MM.1S (cell line): Measurements from ENCODE around the gene CLTB.

ENCODE experiments used
- DNase-seq: peaks from one replicate; pipeline ENCODE4 v3.0.0-alpha.2; 2015
- H2AFZ ChIP-seq: fragments of 300-600 bp; sonication (generic); 2 replicates; pipeline ENCODE4 v1.6.0; 2016; ENCODE audit warnings: antibody characterized with exemption, low read length
- H3F3A ChIP-seq: fragments of 300-600 bp; sonication (generic); 2 replicates; pipeline ENCODE4 v1.6.1; 2016; ENCODE audit warnings: mild to moderate bottlenecking, antibody characterized with exemption, low read length, moderate library complexity, mixed read lengths; ENCODE audit not compliant: insufficient read depth
- H3K27ac ChIP-seq: fragments of 300-600 bp; sonication (generic); 2 replicates; pipeline ENCODE4 v1.5.1; 2016; ENCODE audit warnings: mild to moderate bottlenecking, low read length
- H3K27me3 ChIP-seq: fragments of 300-600 bp; sonication (generic); replicated peaks from 2 replicates; pipeline ENCODE4 v1.6.0; 2016; ENCODE audit warnings: low read length; ENCODE audit not compliant: insufficient read depth
- H3K36me3 ChIP-seq: fragments of 300-600 bp; sonication (generic); replicated peaks from 2 replicates; pipeline ENCODE4 v1.6.1; 2016; ENCODE audit warnings: mild to moderate bottlenecking, low read length, mixed read lengths; ENCODE audit not compliant: insufficient read depth
- H3K4me1 ChIP-seq: fragments of 300-600 bp; sonication (generic); 2 replicates; pipeline ENCODE4 v1.6.1; 2016; ENCODE audit warnings: low read length, mixed read lengths
- H3K4me2 ChIP-seq: fragments of 300-600 bp; sonication (generic); 2 replicates; pipeline ENCODE4 v1.6.0; 2016; ENCODE audit warnings: low read depth, low read length
- H3K4me3 ChIP-seq: fragments of 300-600 bp; sonication (generic); 2 replicates; pipeline ENCODE4 v1.5.1; 2016; ENCODE audit warnings: low read length, mixed read lengths
- H3K79me2 ChIP-seq: fragments of 300-600 bp; sonication (generic); 2 replicates; pipeline ENCODE4 v1.6.1; 2016; ENCODE audit warnings: mixed run types, low read length, mixed read lengths
- H3K9ac ChIP-seq: fragments of 300-600 bp; sonication (generic); 2 replicates; pipeline ENCODE4 v1.6.1; 2016; ENCODE audit warnings: low read length, mixed read lengths
- H3K9me2 ChIP-seq: fragments of 300-600 bp; sonication (generic); replicated peaks from 2 replicates; pipeline ENCODE4 v1.6.1; 2016; ENCODE audit warnings: mild to moderate bottlenecking, low read length, mixed read lengths; ENCODE audit not compliant: insufficient read depth
- H3K9me3 ChIP-seq: fragments of 300-600 bp; sonication (generic); replicated peaks from 2 replicates; pipeline ENCODE4 v1.6.1; 2016; ENCODE audit warnings: mild to moderate bottlenecking, low read length, mixed read lengths; ENCODE audit not compliant: insufficient read depth
- H4K20me1 ChIP-seq: fragments of 300-600 bp; sonication (generic); 2 replicates; pipeline ENCODE4 v1.6.1; 2016; ENCODE audit warnings: mild to moderate bottlenecking, low read length, moderate library complexity, mixed read lengths; ENCODE audit not compliant: insufficient read depth
- EZH2 ChIP-seq: fragments of 300-600 bp; sonication (generic); optimal IDR thresholded peaks from 2 replicates; pipeline ENCODE3; 2017; ENCODE audit warnings: low read depth, mild to moderate bottlenecking, antibody characterized with exemption, low read length, mixed read lengths
- EZH2phosphoT487 ChIP-seq: fragments of 300-600 bp; sonication (generic); IDR thresholded peaks from 2 replicates; pipeline ENCODE4 v1.6.1; 2018; ENCODE audit warnings: antibody characterized with exemption, low read length
- TF ChIP-seq, protein P1 (sequence below): fragments of 300-600 bp; sonication (generic); IDR thresholded peaks from 2 replicates; pipeline ENCODE4 v1.5.1; 2016; ENCODE audit warnings: antibody characterized with exemption, low read length, mixed read lengths

The CLTB gene

GRCh38 chr5:176384366-176384930 is 31.9 kb downstream of the CLTB start:
- no peak overlapping the region for H2AFZ ChIP-seq
- H3K9ac ChIP-seq = no peak overlapping the region
- peaks cover 14% of the 10 kb centered on the region; the same call in 1 of the 2 replicates for H3K36me3 ChIP-seq
- peaks cover 5% of the 10 kb centered on the region; the same call in 1 of the 2 replicates for H3K4me1 ChIP-seq
- TF ChIP-seq EZH2 = no peak
- TF ChIP-seq, protein P1, sequence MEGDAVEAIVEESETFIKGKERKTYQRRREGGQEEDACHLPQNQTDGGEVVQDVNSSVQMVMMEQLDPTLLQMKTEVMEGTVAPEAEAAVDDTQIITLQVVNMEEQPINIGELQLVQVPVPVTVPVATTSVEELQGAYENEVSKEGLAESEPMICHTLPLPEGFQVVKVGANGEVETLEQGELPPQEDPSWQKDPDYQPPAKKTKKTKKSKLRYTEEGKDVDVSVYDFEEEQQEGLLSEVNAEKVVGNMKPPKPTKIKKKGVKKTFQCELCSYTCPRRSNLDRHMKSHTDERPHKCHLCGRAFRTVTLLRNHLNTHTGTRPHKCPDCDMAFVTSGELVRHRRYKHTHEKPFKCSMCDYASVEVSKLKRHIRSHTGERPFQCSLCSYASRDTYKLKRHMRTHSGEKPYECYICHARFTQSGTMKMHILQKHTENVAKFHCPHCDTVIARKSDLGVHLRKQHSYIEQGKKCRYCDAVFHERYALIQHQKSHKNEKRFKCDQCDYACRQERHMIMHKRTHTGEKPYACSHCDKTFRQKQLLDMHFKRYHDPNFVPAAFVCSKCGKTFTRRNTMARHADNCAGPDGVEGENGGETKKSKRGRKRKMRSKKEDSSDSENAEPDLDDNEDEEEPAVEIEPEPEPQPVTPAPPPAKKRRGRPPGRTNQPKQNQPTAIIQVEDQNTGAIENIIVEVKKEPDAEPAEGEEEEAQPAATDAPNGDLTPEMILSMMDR = no peak
- TF ChIP-seq EZH2phosphoT487 = no peak
- no peak overlapping the region for H3K4me2 ChIP-seq
- no peaks in the 10 kb centered on the region for H3K27me3 ChIP-seq
- H3K4me3 ChIP-seq = no peak overlapping the region
- peaks cover 10% of the 10 kb centered on the region; the same call in 1 of the 2 replicates for H3F3A ChIP-seq
- peaks cover 8% of the 10 kb centered on the region; the same call in 1 of the 2 replicates for H4K20me1 ChIP-seq
- no peaks in the 10 kb centered on the region for H3K9me2 ChIP-seq
- H3K27ac ChIP-seq = no peak overlapping the region
- DNase-seq = no peak
- H3K79me2 ChIP-seq = peaks cover 49% of the 10 kb centered on the region
- H3K9me3 ChIP-seq = no peaks in the 10 kb centered on the region

GRCh38 chr5:176383961-176384360 is 32.4 kb downstream of the CLTB start:
- H3K9me2 ChIP-seq = no peaks in the 10 kb centered on the region
- H3K79me2 ChIP-seq = peaks cover 45% of the 10 kb centered on the region
- H4K20me1 ChIP-seq = peaks cover 8% of the 10 kb centered on the region; the same call in 1 of the 2 replicates
- no peak overlapping the region for H2AFZ ChIP-seq
- H3K9me3 ChIP-seq = no peaks in the 10 kb centered on the region
- no peak overlapping the region for H3K27ac ChIP-seq
- peaks cover 5% of the 10 kb centered on the region; the same call in 1 of the 2 replicates for H3K4me1 ChIP-seq
- no peaks in the 10 kb centered on the region for H3K27me3 ChIP-seq
- no peak overlapping the region for H3K4me3 ChIP-seq
- H3K4me2 ChIP-seq = no peak overlapping the region
- H3F3A ChIP-seq = 0 out of 2 replicates have a peak, but pooled peaks cover 5% of the 10 kb centered on the region
- TF ChIP-seq, protein P1 = no peak
- TF ChIP-seq EZH2phosphoT487 (no peak), EZH2 (no peak)
- H3K36me3 ChIP-seq = peaks cover 14% of the 10 kb centered on the region; the same call in 1 of the 2 replicates
- no peak overlapping the region for H3K9ac ChIP-seq
- no peak for DNase-seq

DNA sequence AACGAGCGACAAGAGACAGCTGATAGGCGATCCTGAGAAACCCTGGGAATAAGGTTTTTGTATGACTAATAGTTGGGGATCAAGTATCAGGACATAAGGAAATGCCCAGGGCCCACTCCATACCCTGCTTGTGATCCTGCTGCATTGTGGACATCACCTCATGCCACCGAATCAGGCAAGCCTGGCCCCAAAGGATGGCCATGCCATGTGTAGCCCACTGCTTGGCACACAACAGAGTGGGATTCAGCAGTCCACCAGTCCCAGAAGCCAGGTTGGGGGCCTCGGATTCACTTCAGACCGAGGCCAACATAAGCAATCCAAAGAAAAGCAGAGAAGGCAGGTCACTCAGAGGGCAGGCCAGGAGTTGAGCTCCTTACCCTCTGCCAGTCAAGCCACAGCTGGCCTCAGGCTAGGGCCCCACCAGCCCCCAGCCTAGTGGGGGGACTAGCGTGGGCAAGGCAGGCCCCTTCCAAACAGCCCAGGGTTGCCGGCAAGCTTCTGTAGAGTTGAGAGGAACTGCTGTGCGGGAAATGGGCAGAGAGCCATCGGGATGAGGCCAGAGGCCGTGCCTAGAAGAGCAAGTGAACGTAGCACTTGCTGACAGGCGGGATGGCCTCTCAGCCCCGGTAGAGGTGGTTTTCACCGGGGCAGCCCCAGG is 33.0 kb downstream of the CLTB start:
- DNase-seq = no peak
- peaks cover 5% of the 10 kb centered on the region; the same call in 1 of the 2 replicates for H3K4me1 ChIP-seq
- H3K36me3 ChIP-seq = peaks cover 14% of the 10 kb centered on the region; the same call in 1 of the 2 replicates
- TF ChIP-seq EZH2 (no peak), EZH2phosphoT487 (no peak)
- TF ChIP-seq, protein P1 = no peak
- H3F3A ChIP-seq = 0 out of 2 replicates have a peak, but pooled peaks cover 5% of the 10 kb centered on the region
- no peaks in the 10 kb centered on the region for H3K9me3 ChIP-seq
- H4K20me1 ChIP-seq = peaks cover 8% of the 10 kb centered on the region; the same call in 1 of the 2 replicates
- no peaks in the 10 kb centered on the region for H3K9me2 ChIP-seq
- H3K27ac ChIP-seq = no peak overlapping the region
- no peak overlapping the region for H2AFZ ChIP-seq
- no peak overlapping the region for H3K4me2 ChIP-seq
- peaks cover 44% of the 10 kb centered on the region for H3K79me2 ChIP-seq
- H3K4me3 ChIP-seq = no peak overlapping the region
- no peaks in the 10 kb centered on the region for H3K27me3 ChIP-seq
- no peak overlapping the region for H3K9ac ChIP-seq
